Purkinje cell (primary cell): Measurements from ENCODE around the gene TMEM208. TPM values are rescaled to one million over a fixed set of nuclear protein-coding genes. Genes with fewer than 3 reads are reported as not detected.

Experiments used
- polyA plus RNA-seq: library from polyadenylated mRNA; unstranded; fragments of >200 nt; fragmentation: Nextera tagmentation; gene quantifications from 2 replicates; pipeline ENCODE4 v1.2.1, GENCODE V29; 2014

Gene TMEM208
- polyA plus RNA-seq, result 357 and 366 TPM in 2 replicates

GRCh38 chr16:67226804-67227566 is at the start of gene TMEM208:
Gene TMEM208 (plus strand): TSS chr16:67227130. CDS start chr16:67227219, 89 bp downstream.

GRCh38 chr16:67183627-67184452 is 43.1 kb upstream of the TMEM208 start, which contains the start of gene MATCAP1:
Gene MATCAP1 (minus strand): TSS chr16:67183963. CDS start chr16:67180610, 3,353 bp downstream.

GRCh38 chr16:67190041-67190440 is 36.9 kb upstream of the TMEM208 start, which contains the start of gene EXOC3L1:
Gene EXOC3L1 (minus strand): TSS chr16:67190136. CDS start chr16:67189676, 460 bp downstream.

GRCh38 chr16:67191995-67192681 is 34.8 kb upstream of the TMEM208 start, which contains the start of gene E2F4:
Gene E2F4 (plus strand): TSS chr16:67192155. CDS start chr16:67192228, 73 bp downstream.

GRCh38 chr16:67199011-67199807 is 27.7 kb upstream of the TMEM208 start, which contains the start of gene ELMO3:
Gene ELMO3 (plus strand): TSS chr16:67199131. CDS start chr16:67199327, 196 bp downstream.

GRCh38 chr16:67247192-67248072 is 20.5 kb downstream of the TMEM208 start, which contains the start of gene FHOD1:
Gene FHOD1 (minus strand): TSS chr16:67247481. CDS start chr16:67247410, 71 bp downstream.

GRCh38 chr16:67248401-67249177 is 21.7 kb downstream of the TMEM208 start, which contains the start of gene SLC9A5:
Gene SLC9A5 (plus strand): TSS chr16:67248979. CDS start chr16:67249015, 36 bp downstream.

Other genes starting within 250 kb of the TMEM208 start
- 2.8 and 6.0 TPM in 2 replicates for gene CES4A, start 238.5 kb upstream of the TMEM208 start, polyA plus RNA-seq
- 3.7 and 7.3 TPM in 2 replicates for gene CBFB, start 198.0 kb upstream of the TMEM208 start, polyA plus RNA-seq
- gene PHAF1, start 117.2 kb upstream of the TMEM208 start, polyA plus RNA-seq, result 4.7 and 14.2 TPM in 2 replicates
- gene B3GNT9, start 76.1 kb upstream of the TMEM208 start, polyA plus RNA-seq, result not detected in 2 replicates
- gene TRADD, start 67.2 kb upstream of the TMEM208 start, polyA plus RNA-seq, result 0.99 TPM in 1 of 2 replicates, not detected in the other
- 0.81 TPM in 1 of 2 replicates, not detected in the other for gene FBXL8, start 67.2 kb upstream of the TMEM208 start, polyA plus RNA-seq
- 1.9 and 3.9 TPM in 2 replicates for gene HSF4, start 62.4 kb upstream of the TMEM208 start, polyA plus RNA-seq
- 6.3 and 9.0 TPM in 2 replicates for gene NOL3, start 56.6 kb upstream of the TMEM208 start, polyA plus RNA-seq
- gene MATCAP1, start 43.2 kb upstream of the TMEM208 start, polyA plus RNA-seq, result 12.0 and 13.3 TPM in 2 replicates
- gene EXOC3L1, start 37.0 kb upstream of the TMEM208 start, polyA plus RNA-seq, result not detected in 2 replicates
- 4.5 and 7.4 TPM in 2 replicates for gene E2F4, start 35.0 kb upstream of the TMEM208 start, polyA plus RNA-seq
- gene ELMO3, start 28.0 kb upstream of the TMEM208 start, polyA plus RNA-seq, result not detected in 2 replicates
- 2.6 and 3.7 TPM in 2 replicates for gene FHOD1, start 20.4 kb downstream of the TMEM208 start, polyA plus RNA-seq
- gene SLC9A5, start 21.8 kb downstream of the TMEM208 start, polyA plus RNA-seq, result 1.1 and 1.7 TPM in 2 replicates
- gene PLEKHG4, start 52.4 kb downstream of the TMEM208 start, polyA plus RNA-seq, result 1.4 TPM in 1 of 2 replicates, not detected in the other
- not detected in 2 replicates for gene KCTD19, start 99.6 kb downstream of the TMEM208 start, polyA plus RNA-seq
- gene LRRC36, start 99.7 kb downstream of the TMEM208 start, polyA plus RNA-seq, result 2.1 and 3.7 TPM in 2 replicates
- 55.4 and 88.4 TPM in 2 replicates for gene TPPP3, start 166.4 kb downstream of the TMEM208 start, polyA plus RNA-seq
- gene ZDHHC1, start 189.3 kb downstream of the TMEM208 start, polyA plus RNA-seq, result 0.16 and 0.20 TPM in 2 replicates
- 0.12 and 3.9 TPM in 2 replicates for gene HSD11B2, start 204.0 kb downstream of the TMEM208 start, polyA plus RNA-seq